ENCODE data around the gene L2HGDH. TPM values are rescaled to one million over a fixed set of nuclear protein-coding genes. Genes with fewer than 3 reads are reported as not detected.

The L2HGDH gene
- total and polyA plus RNA-seq, 9 of the 15 experiments (the other 6 are each of a cell fraction or from before 2014, with no cell fraction given), result 1.7 to 16.1 (median 10.5) TPM

- TF ChIP-seq ZBTB11 (CRISPR knock-in tag; IDR thresholded peaks at IDR 0.05) (0 out of 6 replicates have a peak, but pooled peaks of 1 of the 3 experiments have one; percentile 35), MYNN (IDR thresholded peaks at IDR 0.05) (peak; percentile 76), MYNN (CRISPR knock-in tag; IDR thresholded peaks at IDR 0.05) (no peak), HMG20A (CRISPR knock-in tag; conservative IDR thresholded peaks at IDR 0.05) (no peak), ARID3A (IDR thresholded peaks at IDR 0.05; ENCODE audit: borderline replicate concordance, low read depth, low read length) (0 out of 2 replicates have a peak, but pooled peaks have one; percentile 10), TARDBP (IDR thresholded peaks at IDR 0.05) (no peak), TFE3 (CRISPR knock-in tag; IDR thresholded peaks at IDR 0.05) (no peak), ZMIZ1 (IDR thresholded peaks at IDR 0.05; ENCODE audit: low read depth in 2 of 2, low read length in 2 of 2) (peak in 1 of 2 experiments; percentile 52; a peak in 1 of 4 replicates), MECOM (CRISPR knock-in tag; IDR thresholded peaks at IDR 0.05) (peak; percentile 97), GATA2 (CRISPR knock-in tag; IDR thresholded peaks at IDR 0.05) (peak; percentile 44), U2AF1 (optimal IDR thresholded peaks at IDR 0.05; ENCODE audit: low read depth, low read length) (no peak), MTA2 (IDR thresholded peaks at IDR 0.05; ENCODE audit: low read depth) (peak; percentile 40; the same call in 1 of the 2 replicates), MAZ (CRISPR knock-in tag; conservative IDR thresholded peaks at IDR 0.05 in 1 of 2, IDR thresholded peaks at IDR 0.05 in 1 of 2) (peak; percentile 64 to 95), EP300 (IDR thresholded peaks at IDR 0.05; ENCODE audit: low read length) (peak; percentile 73; the same call in 1 of the 2 replicates)
Observed at GRCh38 chr14:50342221-50343078, 30.4 kb upstream of the L2HGDH start (continued).
